HepG2 (cell line): ENCODE results near the gene ANP32D. TPM values are rescaled to one million over a fixed set of nuclear protein-coding genes. Genes with fewer than 3 reads are reported as not detected.
A peak's percentile ranks its signal among the peaks of the same experiment; 100 is the strongest.
"Not testable (repeated sequence)": the region's sequence is repeated elsewhere in the genome, so short reads cannot be mapped to it uniquely, and the experiment has no call there.

Experiments
- ATAC-seq: fragments of 200-7000 bp; cut with Tn5 transposase; 3 replicates; pipeline ENCODE4 v1.9.1; 2020; ENCODE audit warnings: mild to moderate bottlenecking, moderate library complexity
- BruUV-seq: library from RNA; stranded (reverse); fragments of 400-500 nt; replicated peaks from 2 replicates; lab custom pipeline; 2021; lab: Mats Ljungman, UMichigan
- CTCF ChIA-PET: fragments of 300-600 bp; formaldehyde crosslinking; extraction: SDS; loops from one replicate; lab custom pipeline; 2021; ENCODE audit warnings: low total read pairs, inconsistent platforms, low intra/inter-chr PET ratio; lab: Yijun Ruan, JAX
- POLR2A ChIA-PET: fragments of 350-600 bp; sonication (Branson Sonifier 250); formaldehyde crosslinking; loops from one replicate; lab custom pipeline; 2020; ENCODE audit warnings: antibody characterized with exemption, inconsistent platforms; lab: Yijun Ruan, JAX
- DNase-seq: peaks from one replicate; pipeline ENCODE4 v3.0.0-alpha.2; 2015; ENCODE audit warnings: low spot score
- FAIRE-seq: peaks from 3 replicates; lab custom pipeline; 2011; peaks lifted over from hg19 to GRCh38; lab: Jason Lieb, UNC
- H2AFZ ChIP-seq: one replicate; pipeline ENCODE4 v1.6.1; 2011; ENCODE audit warnings: low read length, inconsistent platforms
- H3K27ac ChIP-seq: fragments of 300-600 bp; 3 replicates; pipeline ENCODE4 v1.8.0; 2011; ENCODE audit warnings: mixed run types, mild to moderate bottlenecking, mixed read lengths, low read length, inconsistent platforms; ENCODE audit not compliant: insufficient read depth; ENCODE audit errors: extremely low read length
- H3K27me3 ChIP-seq, 2 experiments: fragments of 200-600 bp in 1 of 2; 2 replicates in 1 of 2; 3 replicates in 1 of 2; pipeline versions ENCODE4 v1.6.0 to v1.8.0; 2011; ENCODE audit warnings: low read length in 2 of 2, mild to moderate bottlenecking in 2 of 2, moderate library complexity in 2 of 2, inconsistent platforms in 1 of 2; ENCODE audit not compliant: insufficient read depth in 2 of 2, control insufficient read depth in 1 of 2
- H3K36me3 ChIP-seq, 2 experiments: fragments of 200-600 bp in 1 of 2; replicated peaks in 1 of 2; 2 replicates in 1 of 2; 3 replicates in 1 of 2; pipeline versions ENCODE4 v1.5.1 to v1.8.0; 2011; ENCODE audit warnings: low read length in 2 of 2, inconsistent platforms in 1 of 2; ENCODE audit not compliant: insufficient read depth in 2 of 2, control insufficient read depth in 1 of 2
- H3K4me1 ChIP-seq: 2 replicates; pipeline ENCODE4 v1.5.1; 2012; ENCODE audit warnings: low read length, inconsistent platforms; ENCODE audit not compliant: insufficient read depth
- H3K4me2 ChIP-seq: 2 replicates; pipeline ENCODE4 v1.6.0; 2011; ENCODE audit warnings: low read depth, low read length, inconsistent platforms
- H3K4me3 ChIP-seq, 3 experiments: fragments of 200-600 bp in 1 of 3; sonication (generic), shearing (Covaris generic) in 1 of 3; replicated peaks in 1 of 3; 2 replicates each; pipeline ENCODE4 v1.5.1; 2011 to 2016; ENCODE audit warnings: low read length in 3 of 3, inconsistent platforms in 2 of 3, low read depth in 2 of 3, mild to moderate bottlenecking in 2 of 3, control low read depth in 1 of 3, mixed read lengths in 1 of 3; ENCODE audit not compliant: insufficient read depth in 1 of 3
- H3K79me2 ChIP-seq: one replicate; pipeline ENCODE4 v1.6.1; 2011; ENCODE audit warnings: low read length, inconsistent platforms; ENCODE audit not compliant: insufficient read depth
- H3K9ac ChIP-seq: 2 replicates; pipeline ENCODE4 v1.6.0; 2011; ENCODE audit warnings: mild to moderate bottlenecking, low read depth, low read length, inconsistent platforms; ENCODE audit not compliant: insufficient read depth
- H3K9me3 ChIP-seq: 2 replicates; pipeline ENCODE4 v1.5.1; 2012; ENCODE audit warnings: mild to moderate bottlenecking, low read length
- H4K20me1 ChIP-seq: 2 replicates; pipeline ENCODE4 v1.6.0; 2011; ENCODE audit warnings: inconsistent platforms, mild to moderate bottlenecking, low read length, moderate library complexity; ENCODE audit not compliant: insufficient read depth
- BCL6 ChIP-seq: IDR thresholded peaks from 2 replicates; pipeline ENCODE4 v1.6.1; 2016; ENCODE audit warnings: missing genetic modification reagents, missing compliant biosample characterization
- BCLAF1 ChIP-seq: fragments of 450-650 bp; IDR thresholded peaks from 2 replicates; pipeline ENCODE4 v1.6.1; 2017; ENCODE audit warnings: mild to moderate bottlenecking
- CBX5 ChIP-seq: sonication (generic); formaldehyde crosslinking; IDR thresholded peaks from 2 replicates; pipeline ENCODE4 v1.4.0; 2020; ENCODE audit warnings: missing genetic modification reagents, borderline replicate concordance
- TAF1 ChIP-seq: sonication (generic); formaldehyde crosslinking; IDR thresholded peaks from 2 replicates; pipeline ENCODE4 v1.4.0; 2020; ENCODE audit warnings: missing genetic modification reagents
- ZBTB10 ChIP-seq: sonication (generic); formaldehyde crosslinking; IDR thresholded peaks from 2 replicates; pipeline ENCODE4 v1.4.0; 2020; ENCODE audit warnings: missing genetic modification reagents, borderline replicate concordance
- ZNF281 ChIP-seq: sonication (generic); formaldehyde crosslinking; IDR thresholded peaks from 2 replicates; pipeline ENCODE4 v1.4.0; 2020; ENCODE audit warnings: missing genetic modification reagents, borderline replicate concordance
- ZNF691 ChIP-seq: sonication (generic); formaldehyde crosslinking; IDR thresholded peaks from 2 replicates; pipeline ENCODE4 v1.4.0; 2020; ENCODE audit warnings: missing genetic modification reagents, low read depth, mild to moderate bottlenecking, borderline replicate concordance
- ZNF773 ChIP-seq: sonication (generic); formaldehyde crosslinking; IDR thresholded peaks from 2 replicates; pipeline ENCODE4 v1.4.0; 2020; ENCODE audit warnings: missing genetic modification reagents, borderline replicate concordance
- WGBS: methylation state at CpG from one replicate; pipeline ENCODE4 v1.1.6; 2017; ENCODE audit warnings: low lambda C conversion rate; 5-methylcytosine and 5-hydroxymethylcytosine counted together
- in situ Hi-C: cut with HindIII; loops from 2 replicates; pipeline ENCODE4 v1.10.0; 2017; ENCODE audit warnings: low pct_unique_long_range_greater_than_20kb; ENCODE audit not compliant: extremely low pct_ligation_motif_present
- intact Hi-C: fragments of 100-400 bp; cut with micrococcal nuclease; formaldehyde crosslinking; loops from one replicate; pipeline ENCODE4 v1.10.0; 2022; ENCODE audit not compliant: unreplicated experiment
- polyA plus RNA-seq, 8 experiments: library from polyadenylated mRNA; depleted of rRNA in 3 of 8; stranded (reverse) in 7 of 8; unstranded in 1 of 8; fragments of >200 nt; fragmentation: Illumina TruSeq in 4 of 8; extraction: Trizol in 4 of 8; gene quantifications; 2 replicates each; pipeline versions ENCODE4 v1.2.1 to v1.2.3, GENCODE V29; 2011 to 2016; ENCODE audit warnings: low read depth in 4 of 8, missing spikeins in 1 of 8, mixed read lengths in 1 of 8; ENCODE audit not compliant: insufficient read depth in 1 of 8
- total RNA-seq, 5 experiments: library from RNA; depleted of rRNA; stranded (reverse); fragments of >200 nt; fragmentation: Illumina TruSeq; extraction: Trizol; gene quantifications; 2 replicates each; pipeline ENCODE4 v1.2.3, GENCODE V29; 2016; ENCODE audit warnings: low read depth in 1 of 5

ANP32D gene
- total and polyA plus RNA-seq, 2 of the 13 experiments (the other 11 are each of a cell fraction or from before 2014, with no cell fraction given), result not detected

GRCh38 chr12:48434016-48434415 lies 38.3 kb upstream of the ANP32D start:
- H3K36me3 ChIP-seq, intact Hi-C loops: not testable (repeated sequence)
- TF ChIP-seq ZNF281 (CRISPR knock-in tag), result peak; percentile 23; the same call in 1 of the 2 replicates
- TF ChIP-seq, all 625 proteins: peak for 1; not testable (repeated sequence) for 624
- FAIRE-seq, CTCF ChIA-PET, H3K9me3 ChIP-seq, H3K79me2 ChIP-seq, H3K4me2 ChIP-seq, in situ Hi-C loops, H3K27ac ChIP-seq, ATAC-seq, H3K9ac ChIP-seq, H3K4me3 ChIP-seq, H3K4me1 ChIP-seq, H2AFZ ChIP-seq, POLR2A ChIA-PET, H4K20me1 ChIP-seq, H3K27me3 ChIP-seq, DNase-seq, BruUV-seq: not testable (repeated sequence)
- WGBS, result 12% methylated on average over 5 of the region's 10 CpGs

- in situ Hi-C loops (no loop called here), intact Hi-C loops (no loop called here)
- Histone ChIP-seq H3K27ac (no peak overlapping the region), H3K36me3 (no peaks in the 10 kb centered on the region), H3K4me2 (no peak overlapping the region), H3K4me1 (no peaks in the 10 kb centered on the region), H3K4me3 (no peak overlapping the region), H3K79me2 (no peaks in the 10 kb centered on the region), H3K9ac (no peak overlapping the region), H4K20me1 (no peaks in the 10 kb centered on the region), H3K9me3 (no peaks in the 10 kb centered on the region), H2AFZ (no peak overlapping the region), H3K27me3 (peaks cover 0 to 5% of the 10 kb centered on the region in 2 experiments; a peak in 1 of 5 replicates)
- no TSS peak for BruUV-seq
- DNase-seq (no peak), ATAC-seq (no peak), FAIRE-seq (no peak)
- POLR2A ChIA-PET, result no interaction called here
- CTCF ChIA-PET, result no interaction called here
- 38% methylated on average over 7 of the region's 7 CpGs for WGBS
- TF ChIP-seq ZNF773 (no peak), TAF1 (CRISPR knock-in tag) (no peak), BCL6 (CRISPR knock-in tag) (no peak), CBX5 (CRISPR knock-in tag) (no peak), ZNF691 (CRISPR knock-in tag) (no peak), BCLAF1 (no peak), ZBTB10 (CRISPR knock-in tag) (no peak)
These were observed 31.3 kb upstream of the ANP32D start for GRCh38 chr12:48441069-48441468.
